LHCN-M2 (cell line): ENCODE data around the gene P2RY8. TPM values are rescaled to one million over a fixed set of nuclear protein-coding genes. Genes with fewer than 3 reads are reported as not detected.
"Not testable (repeated sequence)": the region's sequence is repeated elsewhere in the genome, so short reads cannot be mapped to it uniquely, and the experiment has no call there.

ENCODE experiments used
- DNase-seq: peaks from one replicate; pipeline ENCODE4 v3.0.0-alpha.2; 2012; ENCODE audit warnings: low read depth
- total RNA-seq: library from RNA; depleted of rRNA; stranded (reverse); fragments of >200 nt; gene quantifications from 2 replicates; pipeline ENCODE4 v1.2.3, GENCODE V29; 2014

The P2RY8 gene
- total RNA-seq, 1 experiment from 2014 or later: under 0.01 TPM

DNA sequence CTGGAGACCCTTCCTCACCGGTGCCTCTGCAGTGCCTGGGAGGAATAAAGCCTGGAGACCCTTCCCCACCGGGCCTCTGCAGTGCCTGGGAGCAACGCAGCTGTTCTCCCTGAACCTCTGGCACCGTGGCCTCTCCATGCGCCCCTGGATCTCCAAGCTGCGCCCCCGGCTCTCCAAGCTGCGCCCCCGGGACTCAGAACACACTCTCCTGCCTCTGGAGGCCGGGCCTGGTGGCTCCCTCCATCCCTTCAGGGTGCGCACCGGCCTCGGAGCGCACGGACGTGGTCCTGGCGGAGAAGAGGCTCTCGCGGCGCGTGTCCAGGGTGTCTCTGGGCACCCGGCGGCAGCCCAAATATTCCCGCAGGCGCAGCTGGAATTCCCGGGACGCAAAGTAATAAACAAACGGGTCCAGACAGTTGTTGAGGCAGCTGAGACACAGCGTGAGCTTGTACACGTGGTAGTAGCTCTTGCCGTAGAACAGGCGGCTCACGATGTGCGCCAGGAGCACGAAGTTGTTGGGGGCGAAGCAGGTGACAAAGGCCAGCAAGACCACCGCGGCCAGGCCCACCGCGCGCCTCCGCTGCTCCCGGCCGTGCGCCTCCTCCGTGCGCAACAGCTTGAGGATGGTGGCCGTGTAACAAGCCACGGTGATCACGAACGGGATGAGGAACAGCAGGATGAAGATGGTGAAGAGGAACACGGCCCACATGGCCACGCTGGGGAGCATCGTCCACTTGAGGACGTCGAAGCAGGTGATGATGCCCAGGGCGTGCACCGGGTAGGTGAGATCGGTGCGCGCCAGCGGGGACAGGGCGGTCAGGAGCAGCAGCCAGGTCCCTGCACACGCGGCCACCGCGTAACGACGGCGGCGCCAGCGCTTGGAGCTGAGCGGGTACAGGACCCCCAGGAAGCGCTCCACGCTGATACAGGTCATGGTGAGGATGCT lies 71.4 kb downstream of the P2RY8 start:
- no peak for DNase-seq

DNA sequence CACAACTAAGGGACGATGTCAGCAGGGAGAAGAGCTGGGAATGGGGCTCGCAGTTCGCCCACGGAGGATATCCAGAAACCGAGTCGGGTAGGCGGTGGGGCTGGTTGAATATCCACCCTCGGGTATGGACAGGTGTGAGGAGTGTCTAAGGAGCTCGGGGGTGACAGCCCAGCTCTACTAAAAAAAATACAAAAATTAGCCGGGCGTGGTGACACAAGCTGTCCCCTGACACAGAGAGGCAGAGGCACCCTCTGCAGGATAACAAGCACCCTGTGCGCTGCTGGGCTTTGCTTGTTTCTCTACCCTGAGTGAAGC lies 72.1 kb downstream of the P2RY8 start:
- DNase-seq: no peak

DNA sequence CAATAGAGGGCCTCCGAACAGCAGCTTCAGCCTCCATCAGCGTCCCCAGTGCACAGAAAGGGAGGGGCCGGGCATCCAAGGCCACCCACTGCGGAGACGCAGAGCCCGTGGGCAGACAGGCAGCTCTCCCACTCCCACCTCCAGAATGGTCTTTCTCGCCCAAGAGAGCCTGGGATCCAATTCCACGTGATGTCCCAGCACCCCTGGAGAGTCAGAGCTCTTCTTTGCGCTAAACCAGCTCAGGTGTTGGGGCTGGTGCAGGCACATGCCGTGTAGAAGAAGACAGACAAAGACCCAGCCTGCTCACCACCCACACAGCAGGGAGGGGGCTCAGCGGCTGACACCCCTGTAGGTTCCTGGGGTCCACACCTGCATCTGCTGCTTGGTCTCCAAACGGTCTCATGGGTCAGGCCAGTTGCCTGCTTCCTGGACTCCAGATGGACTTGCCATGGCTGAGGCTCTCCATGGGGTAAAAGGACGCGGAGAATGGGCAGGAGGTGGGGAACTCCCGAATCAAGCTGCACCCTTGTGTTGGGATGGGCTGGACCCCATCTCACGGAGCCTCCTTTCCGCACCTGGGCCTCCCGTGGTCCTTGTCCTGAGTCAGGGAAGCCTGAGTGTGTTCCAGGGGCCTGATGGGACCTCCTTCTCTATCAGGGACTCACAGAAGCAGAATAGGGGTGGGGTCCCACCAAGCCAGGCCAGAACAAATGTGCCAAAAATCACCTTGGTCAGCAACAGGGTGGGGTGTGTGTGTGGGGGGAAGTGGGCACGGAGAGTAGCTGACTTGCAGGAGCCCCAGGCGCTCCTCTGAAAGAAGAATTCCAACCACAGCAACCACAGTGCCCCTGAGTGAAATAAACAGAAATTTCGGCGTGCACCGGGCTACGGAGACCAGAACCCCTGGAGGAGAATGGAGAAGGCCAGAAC lies 72.7 kb downstream of the P2RY8 start:
- no peak for DNase-seq

DNA sequence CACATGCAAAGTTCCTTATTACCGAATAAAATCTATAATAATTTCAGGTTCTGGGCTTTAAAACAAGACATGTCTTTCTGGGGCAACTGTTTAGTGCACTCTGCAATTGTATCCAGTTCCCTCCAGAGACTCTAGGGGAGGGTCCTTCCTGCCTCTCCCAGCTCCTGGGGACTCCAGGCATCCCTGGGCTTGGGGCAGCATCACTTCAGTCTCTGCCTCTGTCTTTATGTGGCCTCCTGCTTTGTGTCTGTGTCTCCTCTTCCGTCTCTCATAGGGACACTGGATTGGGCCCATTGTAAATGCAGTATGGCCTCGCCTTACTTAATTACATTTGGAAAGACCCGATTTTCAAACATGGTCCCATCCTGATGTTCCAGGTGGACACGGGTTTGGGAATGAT lies 73.4 kb downstream of the P2RY8 start:
- DNase-seq: no peak

DNA sequence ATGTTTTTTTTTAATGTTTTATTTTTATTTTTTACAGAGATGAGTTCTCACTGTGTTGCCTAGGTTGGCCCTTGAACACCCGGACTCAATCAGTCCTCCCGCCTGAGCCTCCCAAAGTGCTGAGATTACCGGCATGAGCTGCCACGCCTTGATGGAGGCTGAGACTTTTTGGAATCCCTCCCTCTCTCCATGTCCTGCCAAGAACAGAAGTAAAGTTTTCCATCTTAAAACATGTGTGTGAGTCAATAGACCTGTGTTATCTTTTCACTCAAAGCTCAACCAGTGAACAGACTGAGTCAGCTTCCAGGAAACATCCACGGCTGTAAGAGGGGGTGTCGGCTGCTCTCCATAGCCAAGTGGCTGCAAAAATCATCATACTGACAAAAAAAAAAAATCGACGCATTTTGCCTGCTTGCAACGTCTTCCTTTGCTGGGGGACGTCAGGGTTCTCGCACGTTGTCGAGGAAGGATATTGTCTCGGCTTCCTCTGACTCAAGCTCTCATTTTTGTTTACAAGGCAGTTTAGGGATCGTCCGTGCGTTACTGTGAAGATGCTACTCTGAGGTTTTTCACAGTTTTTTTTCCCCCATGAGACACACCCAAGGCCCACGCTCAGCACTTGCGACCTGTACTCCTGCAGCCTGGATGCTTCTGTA lies 74.3 kb downstream of the P2RY8 start:
- peak; percentile 38 for DNase-seq

DNA sequence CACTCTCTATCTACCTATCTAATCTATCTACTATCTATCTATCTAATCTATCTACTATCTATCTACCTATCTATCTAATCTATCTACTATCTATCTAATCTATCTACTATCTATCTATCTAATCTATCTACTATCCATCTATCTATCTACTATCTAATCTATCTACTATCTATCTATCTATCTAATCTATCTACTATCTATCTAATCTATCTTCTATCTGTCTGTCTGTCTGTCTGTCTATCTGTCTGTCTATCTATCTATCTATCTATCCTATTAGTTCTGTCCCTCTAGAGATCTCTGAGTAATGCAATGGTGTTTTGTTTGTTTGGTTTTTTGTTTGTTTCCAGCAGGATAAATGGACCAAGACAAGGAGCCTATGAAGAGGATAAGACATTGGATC lies 74.9 kb downstream of the P2RY8 start:
- no peak for DNase-seq

DNA sequence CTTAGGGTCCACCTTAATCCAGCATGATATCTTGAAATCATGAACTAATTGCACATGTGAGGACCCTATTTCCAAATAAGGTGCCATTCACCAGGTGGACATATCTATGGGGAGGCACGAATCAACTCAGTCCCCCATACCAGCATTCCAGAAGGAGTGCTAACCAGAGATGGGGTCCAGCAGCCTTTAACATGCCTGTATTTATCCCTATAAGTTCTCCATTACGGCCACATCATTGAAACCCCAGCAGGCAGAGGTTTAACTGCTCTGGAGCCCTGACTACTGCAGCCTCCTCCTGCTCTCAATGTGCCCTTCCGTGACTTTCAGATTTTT lies 81.1 kb downstream of the P2RY8 start:
- DNase-seq: no peak

DNA sequence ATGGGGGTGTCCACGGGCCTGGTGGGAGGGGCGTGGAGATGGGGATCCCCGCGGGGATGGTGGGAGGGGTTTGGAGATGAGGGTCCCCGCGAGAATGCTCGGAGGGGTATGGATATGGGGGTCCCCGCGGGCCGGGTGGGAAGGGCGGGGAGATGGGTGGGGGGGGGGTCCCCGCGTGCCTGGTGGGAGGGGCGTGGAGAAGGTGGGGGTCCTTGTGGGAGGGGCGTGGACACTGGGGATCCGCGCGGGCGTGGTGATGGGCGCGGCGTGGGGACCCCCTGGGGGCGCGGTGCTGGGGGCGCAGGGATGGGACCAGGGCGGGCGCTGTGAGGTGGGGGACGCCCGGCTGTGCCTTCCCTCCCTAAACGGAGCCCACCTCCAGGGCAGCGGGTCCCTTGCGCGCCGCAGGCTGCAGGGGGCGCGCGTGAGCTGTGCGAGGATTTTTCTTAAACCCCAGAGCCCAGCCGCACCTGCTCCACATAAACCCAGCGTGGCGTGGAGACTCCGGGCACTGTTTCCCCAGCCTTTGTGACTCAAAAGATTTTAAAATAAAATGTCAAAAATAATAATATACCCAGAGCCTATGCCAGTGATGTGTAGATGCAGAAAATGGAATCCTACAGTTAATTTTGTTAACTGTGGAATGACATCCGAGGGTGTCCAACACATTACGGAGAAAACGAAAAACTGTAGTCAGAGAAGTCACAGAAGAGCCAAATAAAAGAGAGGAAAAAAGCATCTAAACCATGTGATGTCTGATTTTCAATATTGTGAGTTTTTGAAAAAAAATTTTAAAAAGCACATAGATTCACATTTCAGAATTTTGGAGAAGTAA lies 82.8 kb downstream of the P2RY8 start:
- DNase-seq: peak; percentile 71

DNA sequence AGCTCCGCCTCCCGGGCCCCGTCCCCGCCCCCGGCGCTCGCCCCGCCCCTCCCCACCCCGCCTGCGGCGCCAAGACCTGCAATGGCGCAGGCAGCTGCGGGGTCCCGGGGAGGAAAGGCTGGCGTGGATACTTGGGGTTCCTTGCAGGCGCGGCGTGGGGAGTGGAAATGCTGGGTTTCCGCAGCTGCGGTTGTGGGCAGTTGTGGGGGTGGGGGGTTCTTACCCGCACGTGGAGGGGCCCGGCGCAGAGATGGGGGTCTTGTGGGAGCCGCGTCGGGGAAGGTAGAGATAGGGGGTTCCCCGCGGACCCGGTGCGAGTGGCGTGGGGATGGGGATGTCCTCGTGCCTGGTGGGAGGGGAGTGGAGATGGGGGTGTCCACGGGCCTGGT lies 83.6 kb downstream of the P2RY8 start:
- DNase-seq: no peak

DNA sequence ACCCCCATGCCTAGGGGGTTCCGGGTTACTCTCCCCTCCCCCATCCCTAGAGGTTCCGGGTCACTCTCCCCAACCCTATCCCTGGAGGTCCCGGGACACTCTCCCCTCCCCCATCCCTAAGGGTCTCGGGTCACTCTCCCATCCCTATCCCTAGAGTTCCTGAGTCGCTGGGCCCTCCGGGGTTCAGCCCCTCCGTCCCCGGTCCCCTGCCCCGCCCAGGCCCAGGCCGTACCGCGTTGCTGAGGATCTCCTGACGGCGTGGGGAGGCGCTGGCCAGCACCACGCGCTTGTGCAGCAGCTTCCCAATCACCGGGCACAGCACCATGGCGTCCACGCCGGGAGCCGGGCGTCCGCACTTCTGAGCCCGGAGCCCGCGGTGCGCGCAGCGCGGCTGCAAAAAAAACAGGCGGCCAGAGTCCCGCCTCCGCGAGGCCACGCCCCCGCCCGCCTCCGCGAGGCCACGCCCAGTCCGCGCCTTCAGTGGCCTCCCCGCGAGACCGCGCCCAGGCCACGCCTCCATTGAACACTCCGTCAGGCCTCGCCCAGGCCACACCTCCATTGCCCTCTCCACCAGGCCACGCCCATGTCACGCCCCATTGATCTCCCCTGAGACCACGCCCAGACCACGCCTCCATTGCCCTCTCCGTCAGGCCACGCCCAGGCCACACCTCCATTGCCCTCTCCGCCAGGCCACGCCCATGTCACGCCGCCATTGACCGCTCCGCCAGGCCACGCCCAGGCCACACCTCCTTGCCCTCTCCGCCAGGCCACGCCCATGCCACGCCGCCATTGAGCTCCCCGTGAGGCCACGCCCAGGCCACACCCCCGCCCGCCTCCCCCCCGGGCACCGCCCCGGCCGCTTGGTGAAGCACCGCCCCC lies 84.2 kb downstream of the P2RY8 start, which contains the start of gene ASMTL:
ASMTL (minus strand) TSS at position 394 of the 879 bp plus-strand sequence; CDS start at position 325, 69 bp downstream.
- peak; percentile 95 for DNase-seq

DNA sequence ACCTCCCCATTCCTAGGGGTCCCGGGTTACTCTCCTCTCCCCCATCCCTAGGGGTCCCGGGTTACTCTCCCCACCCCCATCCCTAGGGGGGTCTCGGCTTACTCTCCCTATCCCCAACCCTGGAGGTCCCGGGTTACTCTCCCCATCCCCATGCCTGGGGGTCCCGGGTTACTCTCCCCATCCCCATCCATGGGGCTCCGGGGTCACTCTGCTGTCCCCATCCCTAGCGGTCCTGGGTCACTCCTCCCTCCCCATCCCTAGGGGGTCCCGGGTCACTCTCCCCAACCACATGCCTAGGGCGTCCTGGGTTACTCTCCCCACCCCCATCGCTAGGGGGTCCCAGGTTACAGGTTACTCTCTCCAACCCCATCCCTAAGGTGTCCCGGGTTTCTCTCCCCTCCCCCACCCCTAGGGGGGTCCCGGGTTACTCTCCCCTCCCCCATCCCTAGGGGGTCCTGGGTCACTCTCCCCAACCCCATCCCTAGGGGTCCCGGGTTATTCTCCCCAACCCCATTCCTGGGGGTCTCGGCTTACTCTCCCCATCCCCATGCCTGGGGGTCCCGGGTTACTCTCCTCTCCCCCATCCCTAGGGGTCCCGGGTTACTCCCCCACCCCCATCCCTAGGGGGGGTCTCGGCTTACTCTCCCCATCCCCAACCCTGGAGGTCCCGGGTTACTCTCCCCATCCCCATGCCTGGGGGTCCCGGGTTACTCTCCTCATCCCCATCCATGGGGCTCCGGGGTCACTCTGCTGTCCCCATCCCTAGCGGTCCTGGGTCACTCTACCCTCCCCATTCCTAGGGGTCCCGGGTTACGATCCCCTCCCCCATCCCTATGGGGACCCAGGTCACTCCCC lies 85.1 kb downstream of the P2RY8 start:
- no peak for DNase-seq

DNA sequence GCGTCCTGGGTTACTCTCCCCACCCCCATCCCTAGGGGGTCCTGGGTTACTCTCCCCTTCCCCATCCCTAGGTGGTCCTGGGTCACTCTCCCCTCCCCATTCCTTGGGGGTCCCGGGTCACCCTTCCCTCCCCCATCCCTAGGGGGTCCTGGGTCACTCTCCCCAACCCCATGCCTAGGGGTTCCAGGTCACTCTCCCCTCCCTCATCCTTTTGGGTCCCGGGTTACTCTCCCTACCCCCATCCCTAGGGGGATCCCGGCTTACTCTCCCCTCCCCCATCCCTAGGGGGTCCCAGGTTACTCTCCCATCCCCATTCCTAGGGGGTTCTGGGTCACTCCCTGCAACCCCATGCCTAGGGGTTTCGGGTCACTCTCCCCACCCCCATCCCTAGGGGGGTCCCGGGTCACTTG lies 85.7 kb downstream of the P2RY8 start:
- no peak for DNase-seq

DNA sequence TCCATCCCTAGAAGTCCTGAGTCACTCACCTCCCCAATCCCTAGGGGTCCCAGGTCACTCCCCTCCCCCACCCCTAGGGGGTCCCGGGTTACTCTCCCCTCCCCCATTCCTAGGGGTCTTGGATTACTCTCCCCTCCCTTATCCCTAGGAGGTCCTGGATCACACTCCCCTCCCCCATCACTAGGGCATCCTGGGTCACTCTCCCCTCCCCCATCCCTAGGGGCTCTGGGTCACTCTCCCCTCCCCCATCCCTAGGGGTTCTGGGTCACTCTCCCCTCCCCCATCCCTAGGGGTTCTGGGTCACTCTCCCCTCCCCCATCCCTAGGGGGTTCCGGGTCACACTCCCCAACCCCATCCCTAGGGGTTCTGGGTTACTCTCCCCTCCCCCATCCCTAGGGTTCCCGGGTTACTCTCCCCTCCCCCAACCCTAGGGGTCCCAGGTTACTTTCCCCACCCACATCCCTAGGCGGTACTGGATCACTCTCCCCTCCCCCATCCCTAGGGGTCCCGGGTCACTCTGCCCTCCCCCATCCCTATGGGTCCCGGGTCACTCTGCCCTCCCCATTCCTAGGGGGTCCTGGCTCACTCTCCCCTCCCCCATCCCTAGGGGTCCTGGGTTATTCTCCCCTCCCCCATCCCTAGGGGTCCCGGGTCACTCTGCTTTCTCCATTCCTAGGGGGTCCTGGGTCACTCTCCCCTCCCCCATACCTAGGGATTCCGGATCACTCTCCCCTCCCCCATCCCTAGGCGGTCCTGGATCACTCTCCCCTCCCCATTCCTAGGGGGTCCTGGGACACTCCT lies 86.4 kb downstream of the P2RY8 start:
- DNase-seq: no peak

DNA sequence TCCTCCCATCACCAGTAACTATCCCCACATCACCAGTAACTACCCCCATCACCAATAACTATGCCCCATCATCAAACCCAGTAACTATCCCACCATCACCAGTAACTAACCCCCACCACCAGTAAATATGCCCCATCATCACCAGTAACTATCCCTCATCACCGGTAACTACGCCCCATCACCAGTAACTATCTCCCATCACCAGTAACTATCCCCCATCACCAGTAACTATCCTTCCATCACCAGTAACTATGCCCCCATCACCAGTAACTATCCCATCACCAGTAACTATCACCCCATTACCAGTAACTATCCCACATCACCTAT lies 87.2 kb downstream of the P2RY8 start:
- DNase-seq: no peak

DNA sequence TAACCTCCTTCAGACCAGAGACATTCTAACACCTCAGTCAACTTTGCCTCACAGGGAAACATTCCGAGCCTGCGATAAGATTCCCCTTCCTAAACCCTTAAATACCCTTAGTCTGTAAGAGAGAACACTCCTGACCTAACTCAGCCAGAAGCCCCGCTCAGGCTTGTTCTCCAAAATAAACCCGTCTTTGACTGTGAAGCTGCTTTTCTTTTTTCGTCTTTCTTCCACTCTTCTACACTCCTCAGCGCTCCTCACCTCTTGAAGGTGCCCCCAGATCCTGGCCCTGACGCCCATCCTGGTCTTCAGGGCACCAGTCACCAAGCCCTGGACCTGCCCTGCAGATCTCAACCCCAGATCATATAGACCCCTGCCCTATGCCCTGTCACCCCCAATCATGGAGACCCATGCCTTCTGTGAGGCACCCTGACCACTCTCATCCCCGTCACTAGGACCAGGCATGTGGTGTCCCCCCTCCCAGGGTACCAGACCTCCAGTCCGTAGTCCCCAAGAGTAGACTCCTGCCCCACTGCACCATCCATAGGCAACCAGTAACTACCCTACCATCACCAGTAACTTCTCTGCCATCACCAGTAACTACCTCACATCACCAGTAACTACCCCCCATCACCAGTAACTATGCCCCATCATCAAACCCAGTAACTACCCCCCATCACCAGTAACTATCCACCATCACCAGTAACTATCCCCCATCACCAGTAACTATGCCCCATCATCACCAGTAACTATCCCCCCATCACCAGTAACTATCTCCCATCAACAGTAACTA lies 87.8 kb downstream of the P2RY8 start:
- DNase-seq: no peak

DNA sequence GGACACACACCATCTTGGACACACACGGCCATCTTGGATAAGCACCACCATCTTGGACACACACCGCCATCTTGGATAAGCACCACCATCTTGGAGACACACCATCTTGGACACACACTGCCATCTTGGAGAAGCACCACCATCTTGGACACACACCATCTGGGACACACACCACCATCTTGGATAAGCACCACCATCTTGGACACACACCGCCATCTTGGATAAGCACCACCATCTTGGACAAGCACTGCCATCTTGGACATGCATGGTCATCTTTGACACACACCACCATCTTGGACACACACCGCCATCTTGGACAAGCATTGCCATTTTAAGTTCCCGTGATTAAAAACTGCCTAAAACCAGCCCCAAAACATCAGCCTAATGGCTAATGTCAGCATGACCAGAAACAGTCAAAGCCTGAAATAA lies 88.4 kb downstream of the P2RY8 start:
- not testable (repeated sequence) for DNase-seq

DNA sequence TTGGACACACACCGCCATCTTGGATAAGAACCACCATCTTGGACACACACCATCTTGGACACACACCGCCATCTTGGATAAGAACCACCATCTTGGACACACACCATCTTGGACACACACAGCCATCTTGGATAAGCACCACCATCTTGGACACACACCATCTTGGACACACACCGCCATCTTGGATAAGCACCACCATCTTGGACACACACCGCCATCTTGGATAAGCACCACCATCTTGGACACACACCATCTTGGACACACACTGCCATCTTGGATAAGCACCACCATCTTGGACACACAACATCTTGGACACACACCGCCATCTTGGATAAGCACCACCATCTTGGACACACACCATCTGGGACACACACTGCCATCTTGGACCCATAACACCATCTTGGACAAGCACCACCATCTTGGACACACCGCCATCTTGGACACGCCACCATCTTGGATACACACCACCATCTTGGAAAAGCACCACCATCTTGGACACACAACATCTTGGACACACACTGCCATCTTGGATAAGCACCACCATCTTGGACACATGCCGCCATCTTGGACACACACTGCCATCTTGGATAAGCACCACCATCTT lies 88.9 kb downstream of the P2RY8 start:
- DNase-seq: not testable (repeated sequence)
